ENCODE measurements around the gene SAXO2. TPM values are rescaled to one million over a fixed set of nuclear protein-coding genes. Genes with fewer than 3 reads are reported as not detected.
"Not testable (repeated sequence)": the region's sequence is repeated elsewhere in the genome, so short reads cannot be mapped to it uniquely, and the experiment has no call there.

The SAXO2 gene
- total RNA-seq, 5 donors from 2014 or later (not counting 1 experiment from before 2014, with no cell fraction given), result 0.56 to 19.6 (median 2.1) TPM

DNA sequence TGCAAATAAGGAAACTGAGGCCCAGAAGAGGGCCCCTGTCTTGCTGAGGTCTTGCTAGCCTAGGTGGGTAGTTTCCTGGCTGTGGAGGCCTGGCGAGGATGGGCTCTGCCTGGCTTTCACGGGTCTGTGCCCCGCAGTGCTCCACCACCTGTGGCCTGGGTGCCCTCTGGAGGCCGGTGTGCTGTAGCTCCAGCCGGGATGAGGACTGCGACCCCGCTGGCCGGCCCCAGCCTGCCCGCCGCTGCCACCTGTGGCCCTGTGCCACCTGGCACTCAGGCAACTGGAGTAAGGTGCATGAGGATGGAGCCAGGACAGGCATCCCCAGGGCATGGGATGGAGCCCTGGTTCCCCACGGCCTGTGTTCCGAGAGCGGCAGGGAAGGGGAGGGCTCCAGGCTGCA, 66.4 kb downstream of the SAXO2 start:
- DNase-seq; CTCF ChIA-PET; H3K27ac ChIP-seq (ENCODE audit: low read length); H3K27me3 ChIP-seq (replicated peaks in 1 of 2; ENCODE audit: control insufficient read depth in 2 of 2, extremely low read depth in 1 of 2, insufficient read depth in 2 of 2, low read length in 1 of 2); H3K9me3 Mint-ChIP-seq; H3K27me3 Mint-ChIP-seq; POLR2A ChIA-PET; ATAC-seq (replicated peaks in 1 of 4); H3K27ac Mint-ChIP-seq; H3K9me3 ChIP-seq; H3K4me3 ChIP-seq (ENCODE audit: control insufficient read depth in 1 of 2, extremely low read depth in 1 of 2, low read length in 1 of 2); H3K36me3 Mint-ChIP-seq; H3K4me3 Mint-ChIP-seq; H3K36me3 ChIP-seq (ENCODE audit: control insufficient read depth in 2 of 2, extremely low read depth in 1 of 2, insufficient read depth in 1 of 2, low read length in 1 of 2): not testable (repeated sequence)
- H3K4me1 Mint-ChIP-seq, result peaks cover 0 to 14% (median 12%) of the 10 kb centered on the region in 3 donors
- peaks cover 2 to 13% of the 10 kb centered on the region in 2 experiments for H3K4me1 ChIP-seq (ENCODE audit: control insufficient read depth in 1 of 2, extremely low read depth in 1 of 2, insufficient read depth in 2 of 2, low read length in 2 of 2)
- WGBS (ENCODE audit: insufficient coverage), result no CpG with 5 or more reads among the region's 13 CpGs

DNA sequence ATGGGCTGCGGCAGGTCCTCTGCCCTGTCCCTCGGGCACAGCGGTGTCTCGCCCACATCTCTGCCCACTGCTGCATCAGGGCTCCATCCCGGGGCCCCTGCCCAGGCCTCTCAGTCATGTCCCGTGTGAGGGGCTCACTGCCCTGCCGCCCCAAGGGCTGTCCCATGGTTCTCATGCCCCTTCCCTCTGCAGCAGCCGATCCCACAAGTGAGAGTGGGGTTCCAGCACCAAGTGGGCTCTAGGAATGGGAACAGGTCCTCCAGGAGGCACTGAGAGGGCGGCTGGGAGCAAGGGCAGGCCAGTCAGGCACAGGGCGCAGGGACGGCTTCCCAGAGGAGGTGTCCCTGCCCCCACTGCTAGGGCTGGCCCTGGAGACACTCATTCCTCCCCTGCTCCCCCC, 68.3 kb downstream of the SAXO2 start:
- DNase-seq; H3K27me3 ChIP-seq (replicated peaks in 1 of 2; ENCODE audit: control insufficient read depth in 2 of 2, extremely low read depth in 1 of 2, insufficient read depth in 2 of 2, low read length in 1 of 2); H3K9me3 Mint-ChIP-seq; H3K27me3 Mint-ChIP-seq; H3K9me3 ChIP-seq; H3K36me3 ChIP-seq (ENCODE audit: control insufficient read depth in 2 of 2, extremely low read depth in 1 of 2, insufficient read depth in 1 of 2, low read length in 1 of 2); H3K4me3 ChIP-seq (ENCODE audit: control insufficient read depth in 1 of 2, extremely low read depth in 1 of 2, low read length in 1 of 2); ATAC-seq (replicated peaks in 1 of 4); CTCF ChIA-PET; H3K27ac Mint-ChIP-seq; H3K36me3 Mint-ChIP-seq; H3K27ac ChIP-seq (ENCODE audit: low read length); POLR2A ChIA-PET; H3K4me3 Mint-ChIP-seq: not testable (repeated sequence)
- peaks cover 0 to 14% (median 12%) of the 10 kb centered on the region in 3 donors for H3K4me1 Mint-ChIP-seq
- peaks cover 2 to 13% of the 10 kb centered on the region in 2 experiments for H3K4me1 ChIP-seq (ENCODE audit: control insufficient read depth in 1 of 2, extremely low read depth in 1 of 2, insufficient read depth in 2 of 2, low read length in 2 of 2)
- no CpG with 5 or more reads among the region's 11 CpGs for WGBS (ENCODE audit: insufficient coverage)

DNA sequence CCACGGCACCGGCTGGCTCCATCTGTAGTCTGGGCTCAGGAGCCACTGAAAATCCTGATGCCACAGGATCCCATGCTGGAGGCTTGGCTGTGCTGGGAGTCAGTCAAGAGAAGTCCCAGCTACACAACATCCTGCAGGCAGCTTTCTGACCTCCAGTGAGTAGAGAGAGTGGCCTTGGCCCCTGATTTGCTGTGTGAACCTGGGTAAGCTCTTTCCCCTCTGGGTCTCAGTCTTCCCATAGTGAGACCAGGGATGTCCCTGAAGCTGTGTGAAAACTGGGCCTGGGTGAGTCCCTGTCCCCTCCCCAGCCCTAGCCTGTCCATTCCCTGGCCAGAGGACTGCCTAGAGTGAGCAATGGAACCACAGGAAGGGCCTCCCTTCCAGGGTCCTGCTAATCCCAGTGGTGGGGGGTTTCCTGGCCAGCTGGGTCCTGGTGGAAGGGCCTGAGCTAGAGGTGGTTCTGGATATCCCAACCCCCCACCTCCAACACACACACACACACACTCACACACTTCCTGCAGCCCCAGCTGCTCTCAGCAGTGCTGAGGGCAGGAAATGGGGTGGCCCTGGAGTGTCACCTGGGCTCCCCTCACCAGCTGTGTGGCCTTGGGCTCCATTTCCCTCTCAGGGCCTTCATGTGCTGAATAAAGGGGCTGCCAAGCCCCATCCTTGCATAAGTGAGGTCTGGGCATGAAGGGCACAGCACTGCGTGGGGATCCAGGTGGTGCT, 69.1 kb downstream of the SAXO2 start:
- CTCF ChIA-PET; H3K27me3 ChIP-seq (replicated peaks in 1 of 2; ENCODE audit: control insufficient read depth in 2 of 2, extremely low read depth in 1 of 2, insufficient read depth in 2 of 2, low read length in 1 of 2); H3K27me3 Mint-ChIP-seq; H3K4me3 Mint-ChIP-seq; H3K4me3 ChIP-seq (ENCODE audit: control insufficient read depth in 1 of 2, extremely low read depth in 1 of 2, low read length in 1 of 2); H3K36me3 Mint-ChIP-seq; H3K27ac Mint-ChIP-seq; H3K36me3 ChIP-seq (ENCODE audit: control insufficient read depth in 2 of 2, extremely low read depth in 1 of 2, insufficient read depth in 1 of 2, low read length in 1 of 2); H3K27ac ChIP-seq (ENCODE audit: low read length); H3K9me3 ChIP-seq; H3K9me3 Mint-ChIP-seq; POLR2A ChIA-PET: not testable (repeated sequence)
- no CpG with 5 or more reads among the region's 3 CpGs for WGBS (ENCODE audit: insufficient coverage)
- peaks cover 2 to 13% of the 10 kb centered on the region in 2 experiments for H3K4me1 ChIP-seq (ENCODE audit: control insufficient read depth in 1 of 2, extremely low read depth in 1 of 2, insufficient read depth in 2 of 2, low read length in 2 of 2)
- ATAC-seq (replicated peaks in 1 of 4) (peak; percentile 81 to 96 (median 89)), DNase-seq (peak in 6 of 35 experiments; percentile 6 to 22 (median 11))
- peaks cover 0 to 14% (median 12%) of the 10 kb centered on the region in 3 donors for H3K4me1 Mint-ChIP-seq

DNA sequence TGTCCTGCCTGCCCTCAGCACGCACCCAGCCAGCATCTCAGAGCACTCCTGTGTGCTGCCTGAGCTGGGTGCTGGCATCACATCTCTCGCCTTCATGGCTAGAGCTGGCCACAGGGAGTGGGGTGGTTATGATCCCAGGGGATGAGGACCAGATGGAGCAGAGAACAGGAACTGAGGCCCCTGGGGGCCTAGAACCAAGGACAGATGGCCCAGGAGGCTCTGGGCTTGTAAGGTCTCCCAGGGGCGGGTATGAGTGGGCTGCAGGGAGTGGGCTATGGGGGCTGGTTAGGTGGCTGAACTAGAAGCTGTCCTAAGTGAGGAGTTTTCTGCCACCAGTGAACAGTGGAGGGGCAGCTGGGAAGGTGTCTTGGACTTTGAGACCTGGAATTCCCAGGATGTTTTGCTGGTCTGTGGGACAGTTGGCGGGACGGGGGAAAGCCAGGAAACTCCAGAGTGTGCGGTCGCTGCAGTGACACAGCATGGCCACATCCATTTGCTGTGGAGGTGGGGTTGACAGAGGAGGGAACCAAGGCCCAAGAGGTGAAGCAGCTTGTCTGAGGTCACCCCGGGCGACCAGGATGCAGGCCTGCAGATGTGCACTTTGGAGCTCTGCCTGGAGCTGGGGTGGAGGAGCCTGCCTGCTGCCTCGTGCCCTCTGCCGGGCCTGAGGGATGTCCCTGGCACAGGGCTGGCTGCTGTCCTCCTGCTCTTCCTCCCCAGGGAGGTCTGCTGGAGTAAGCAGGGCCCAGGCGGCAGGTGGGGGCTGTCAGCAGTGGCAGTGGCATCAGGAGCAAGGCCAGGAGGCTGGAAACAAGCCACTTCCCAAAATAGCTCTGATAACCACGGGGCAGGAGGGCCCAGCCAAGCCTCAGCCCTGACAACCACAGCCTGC, 70.3 kb downstream of the SAXO2 start:
- H3K27ac Mint-ChIP-seq; H3K36me3 ChIP-seq (ENCODE audit: control insufficient read depth in 2 of 2, extremely low read depth in 1 of 2, insufficient read depth in 1 of 2, low read length in 1 of 2); H3K27ac ChIP-seq (ENCODE audit: low read length); H3K27me3 Mint-ChIP-seq; H3K27me3 ChIP-seq (replicated peaks in 1 of 2; ENCODE audit: control insufficient read depth in 2 of 2, extremely low read depth in 1 of 2, insufficient read depth in 2 of 2, low read length in 1 of 2); ATAC-seq (replicated peaks in 1 of 4); POLR2A ChIA-PET; H3K9me3 ChIP-seq; H3K9me3 Mint-ChIP-seq; H3K4me3 ChIP-seq (ENCODE audit: control insufficient read depth in 1 of 2, extremely low read depth in 1 of 2, low read length in 1 of 2); DNase-seq; H3K36me3 Mint-ChIP-seq; CTCF ChIA-PET; H3K4me3 Mint-ChIP-seq: not testable (repeated sequence)
- peaks cover 2 to 13% of the 10 kb centered on the region in 2 experiments for H3K4me1 ChIP-seq (ENCODE audit: control insufficient read depth in 1 of 2, extremely low read depth in 1 of 2, insufficient read depth in 2 of 2, low read length in 2 of 2)
- H3K4me1 Mint-ChIP-seq, result peaks cover 0 to 14% (median 12%) of the 10 kb centered on the region in 3 donors
- 91% methylated on average over 4 of the region's 13 CpGs for WGBS (ENCODE audit: insufficient coverage)

DNA sequence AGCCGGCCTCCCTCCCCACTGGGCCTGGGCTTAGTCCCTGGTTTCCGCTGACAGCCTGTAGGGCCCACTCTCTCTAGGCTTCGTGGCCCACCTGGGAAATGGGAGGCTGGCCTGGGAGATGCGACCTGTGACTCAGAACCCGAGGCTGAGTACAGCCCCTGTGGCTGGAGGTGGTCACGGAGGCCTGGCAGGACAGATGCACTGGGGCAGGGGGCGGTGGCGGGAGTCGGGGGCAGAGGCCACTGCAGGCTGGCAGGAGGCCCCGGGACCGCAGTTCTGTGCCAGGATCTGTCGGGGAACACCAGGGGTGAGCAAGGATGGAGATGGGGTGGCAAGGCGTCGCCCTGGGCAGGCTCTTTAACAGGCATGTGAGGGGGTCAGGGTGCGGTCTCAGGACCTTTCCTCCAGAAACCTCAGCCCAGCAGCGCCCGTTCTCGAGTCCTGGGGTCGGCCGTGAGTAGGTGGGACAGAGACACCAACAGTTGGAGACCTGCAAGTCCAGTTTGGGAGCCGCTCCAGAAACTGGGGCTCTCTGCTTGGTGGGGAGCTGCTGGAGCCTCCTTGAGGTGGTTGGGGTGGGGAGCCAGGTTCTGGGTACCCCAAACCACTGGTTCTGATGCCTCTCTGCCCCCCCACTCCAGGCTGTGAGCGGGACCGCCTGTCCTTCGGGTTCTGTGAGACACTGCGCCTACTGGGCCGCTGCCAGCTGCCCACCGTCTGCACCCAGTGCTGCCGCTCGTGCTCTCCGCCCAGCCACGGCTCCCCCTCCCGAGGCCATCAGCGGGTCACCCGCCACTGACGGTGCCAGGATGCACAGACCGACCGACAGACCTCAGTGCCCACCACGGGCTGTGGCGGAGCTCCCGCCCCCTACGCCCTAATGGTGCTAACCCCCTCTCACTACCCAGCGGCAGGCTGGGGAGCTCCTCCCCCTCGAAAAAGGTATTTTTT, 71.3 kb downstream of the SAXO2 start:
- H3K4me3 Mint-ChIP-seq; H3K27ac Mint-ChIP-seq; POLR2A ChIA-PET; ATAC-seq (replicated peaks in 1 of 4); H3K9me3 Mint-ChIP-seq; CTCF ChIA-PET; H3K27me3 ChIP-seq (replicated peaks in 1 of 2; ENCODE audit: control insufficient read depth in 2 of 2, extremely low read depth in 1 of 2, insufficient read depth in 2 of 2, low read length in 1 of 2); DNase-seq; H3K4me3 ChIP-seq (ENCODE audit: control insufficient read depth in 1 of 2, extremely low read depth in 1 of 2, low read length in 1 of 2); H3K9me3 ChIP-seq; H3K36me3 Mint-ChIP-seq; H3K36me3 ChIP-seq (ENCODE audit: control insufficient read depth in 2 of 2, extremely low read depth in 1 of 2, insufficient read depth in 1 of 2, low read length in 1 of 2); H3K27me3 Mint-ChIP-seq; H3K27ac ChIP-seq (ENCODE audit: low read length): not testable (repeated sequence)
- H3K4me1 ChIP-seq (ENCODE audit: control insufficient read depth in 1 of 2, extremely low read depth in 1 of 2, insufficient read depth in 2 of 2, low read length in 2 of 2), result peaks cover 2 to 13% of the 10 kb centered on the region in 2 experiments
- peaks cover 0 to 14% (median 12%) of the 10 kb centered on the region in 3 donors for H3K4me1 Mint-ChIP-seq
- 93% methylated on average over 8 of the region's 43 CpGs for WGBS (ENCODE audit: insufficient coverage)
